Measurements from ENCODE around the gene DPYD.

GRCh38 chr1:97929874-97930851, 9.3 kb upstream of the DPYD start:
- TF ChIP-seq HSF4 (CRISPR knock-in tag; IDR thresholded peaks at IDR 0.05; ENCODE audit: borderline replicate concordance) (no peak), FOS (IDR thresholded peaks at IDR 0.05; ENCODE audit: extremely low read depth, insufficient read length) (no peak), RHOXF2B (CRISPR knock-in tag; conservative IDR thresholded peaks at IDR 0.05) (no peak), CHD4 (IDR thresholded peaks at IDR 0.05; ENCODE audit: insufficient read depth, insufficient replicate concordance, low read depth, low read length, poor library complexity, severe bottlenecking) (no peak), RBBP5 (IDR thresholded peaks at IDR 0.05; ENCODE audit: borderline replicate concordance, insufficient read depth, low read length, poor library complexity, severe bottlenecking) (no peak), CTCF (IDR thresholded peaks at IDR 0.05 in 2 of 3, conservative IDR thresholded peaks at IDR 0.05 in 1 of 3; ENCODE audit: insufficient read depth in 2 of 3, low read depth in 1 of 3, low read length in 3 of 3) (no peak), HMGN3 (IDR thresholded peaks at IDR 0.05; ENCODE audit: borderline replicate concordance, extremely low read depth, insufficient read length, low read depth, low read length) (no peak), ZBTB40 (IDR thresholded peaks at IDR 0.05) (no peak), ZBTB40 (CRISPR knock-in tag; IDR thresholded peaks at IDR 0.05) (no peak), REST (IDR thresholded peaks at IDR 0.05; ENCODE audit: borderline replicate concordance) (no peak), REST (CRISPR knock-in tag; IDR thresholded peaks at IDR 0.05; ENCODE audit: low read depth) (no peak)
